Stimulated activated CD8-positive, alpha-beta memory T cell treated with anti-CD3 and anti-CD28 coated beads, Interleukin-7, amount 100 ng/mL, for 48 hours (primary cell): ENCODE measurements around the gene ACOXL.
"Not testable (repeated sequence)": the region's sequence is repeated elsewhere in the genome, so short reads cannot be mapped to it uniquely, and the experiment has no call there.

ENCODE experiments used
- DNase-seq, 2 donors: peaks; one replicate each; pipeline ENCODE4 v3.0.0-alpha.2; 2020; ENCODE audit warnings: low read depth in 1 of 2; ENCODE audit errors: extremely low read depth in 1 of 2

Gene ACOXL

DNA sequence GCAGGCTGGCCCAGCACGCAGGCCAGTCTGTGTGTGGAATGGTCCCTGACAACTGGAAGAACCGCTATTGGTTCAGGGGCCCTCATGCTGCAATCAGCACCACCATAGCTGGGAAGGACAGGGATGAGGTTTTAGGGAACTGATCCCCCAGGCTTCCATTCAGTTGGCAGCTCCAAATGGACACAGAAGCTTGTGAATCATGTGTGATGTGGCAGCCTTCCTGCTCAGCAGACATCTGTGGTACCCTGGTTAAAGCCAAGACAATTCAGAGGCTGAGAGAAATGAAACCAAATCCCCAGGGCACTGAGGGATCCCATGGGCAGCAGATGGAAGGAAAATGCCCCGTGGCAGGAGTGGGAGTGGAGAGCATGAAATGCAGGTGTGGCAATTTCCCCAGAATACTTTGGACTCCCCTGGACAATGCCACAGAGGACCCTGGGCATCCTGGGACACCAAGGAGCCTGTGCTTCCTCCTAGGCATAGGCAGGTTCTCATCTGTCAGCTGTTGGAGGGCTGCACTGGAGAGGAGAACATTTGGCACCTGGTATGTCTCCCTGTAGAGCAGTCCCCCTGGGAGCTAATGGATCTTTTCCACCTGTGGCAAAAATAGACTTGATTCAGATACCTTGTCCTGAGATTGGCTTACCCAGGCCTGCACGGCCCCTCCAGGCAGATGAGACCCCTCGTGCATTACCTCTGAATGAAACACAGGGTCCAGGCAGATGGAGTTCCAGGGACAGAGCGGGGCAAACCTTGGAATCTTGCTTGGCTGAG lies 226.2 kb downstream of the ACOXL start:
- no peak for DNase-seq

- DNase-seq: no peak
These were observed 226.8 kb downstream of the ACOXL start for GRCh38 chr2:110959198-110959597.

DNA sequence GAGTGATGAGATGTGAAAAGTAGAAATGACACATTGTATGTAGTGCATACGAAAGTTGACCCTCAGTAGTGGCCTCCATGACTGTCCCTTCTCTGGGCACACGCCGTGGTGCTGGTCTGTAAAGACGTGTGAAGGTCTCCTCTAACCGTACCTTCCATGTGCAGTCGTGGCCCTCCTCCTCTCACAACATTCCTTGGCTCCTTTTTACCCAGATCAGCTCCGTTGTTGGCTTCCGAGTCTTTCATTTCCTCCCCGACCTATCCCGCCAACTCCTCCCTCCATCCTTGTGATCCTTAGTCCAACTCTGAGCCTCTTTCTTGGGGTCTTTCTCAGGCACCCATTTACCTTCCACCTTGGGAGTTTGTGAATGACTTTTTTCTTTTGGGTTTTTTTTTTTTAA lies 227.9 kb downstream of the ACOXL start:
- no peak for DNase-seq

- no peak for DNase-seq
These were observed 228.6 kb downstream of the ACOXL start for GRCh38 chr2:110960954-110961353.

- not testable (repeated sequence) for DNase-seq
These were observed 229.3 kb downstream of the ACOXL start for GRCh38 chr2:110961643-110962042.

- no peak for DNase-seq
These were observed 237.3 kb downstream of the ACOXL start for GRCh38 chr2:110969696-110970095.

- DNase-seq: no peak
These were observed 237.8 kb downstream of the ACOXL start for GRCh38 chr2:110970201-110970600.

DNA sequence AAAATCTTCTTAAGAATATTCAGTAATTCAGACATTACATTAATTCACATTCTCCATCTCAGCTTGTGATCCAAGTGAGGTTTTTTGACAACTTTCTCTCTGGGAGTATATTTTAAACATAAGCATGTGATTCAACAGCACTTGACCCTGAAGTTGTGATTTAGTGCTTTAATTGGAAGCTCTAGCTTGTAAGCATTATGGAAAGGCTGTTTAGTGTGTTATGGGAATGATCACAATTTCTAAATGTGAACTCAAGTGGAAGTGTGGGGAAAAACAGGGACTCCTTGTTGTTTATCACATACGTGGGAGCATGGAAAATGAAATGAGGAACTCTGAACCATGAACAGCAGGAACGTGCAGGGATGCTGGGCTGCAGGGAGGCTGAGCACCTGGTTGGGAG lies 239.4 kb downstream of the ACOXL start:
- DNase-seq: no peak

DNA sequence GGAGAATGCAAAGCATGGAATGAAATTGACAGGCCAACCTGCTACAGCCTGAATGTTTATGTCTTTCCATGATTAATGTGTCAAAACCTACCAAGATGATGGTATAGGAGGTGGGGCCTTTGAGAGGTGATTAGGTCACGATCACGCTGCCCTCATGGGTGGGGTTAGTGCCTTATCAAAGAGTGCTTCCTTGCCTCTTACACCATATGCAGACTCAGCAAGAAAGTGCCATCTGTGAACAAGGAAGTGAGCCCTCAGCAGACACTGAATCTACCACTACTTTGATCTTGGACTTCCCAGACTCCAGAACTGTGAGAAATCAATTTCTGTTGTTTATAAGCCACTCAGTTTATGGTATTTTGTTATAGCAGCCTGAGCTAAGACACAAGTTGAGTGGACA lies 240.9 kb downstream of the ACOXL start:
- DNase-seq: no peak

DNA sequence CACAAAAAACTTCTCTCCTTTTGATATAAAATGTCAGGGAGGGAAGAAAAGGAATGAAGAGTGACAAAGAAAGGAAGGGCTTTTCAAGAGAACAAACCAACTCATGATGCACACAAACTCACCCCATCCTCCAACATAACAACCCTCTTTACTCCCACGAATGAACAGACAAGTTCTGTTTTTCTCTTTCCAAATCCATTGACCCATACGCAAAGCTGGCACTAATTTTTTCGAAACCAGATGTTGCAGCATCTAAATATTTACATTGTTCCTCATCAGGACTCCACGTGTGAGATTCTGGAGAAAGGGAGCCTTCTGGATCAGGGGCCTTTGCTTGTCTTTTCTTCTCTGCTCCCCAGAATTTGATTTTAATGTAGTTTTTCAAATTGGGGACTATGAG lies 245.0 kb downstream of the ACOXL start:
- DNase-seq: no peak

- no peak for DNase-seq
These were observed 245.8 kb downstream of the ACOXL start for GRCh38 chr2:110978148-110978547.

- no peak for DNase-seq
These were observed 246.5 kb downstream of the ACOXL start for GRCh38 chr2:110978756-110979470.

DNA sequence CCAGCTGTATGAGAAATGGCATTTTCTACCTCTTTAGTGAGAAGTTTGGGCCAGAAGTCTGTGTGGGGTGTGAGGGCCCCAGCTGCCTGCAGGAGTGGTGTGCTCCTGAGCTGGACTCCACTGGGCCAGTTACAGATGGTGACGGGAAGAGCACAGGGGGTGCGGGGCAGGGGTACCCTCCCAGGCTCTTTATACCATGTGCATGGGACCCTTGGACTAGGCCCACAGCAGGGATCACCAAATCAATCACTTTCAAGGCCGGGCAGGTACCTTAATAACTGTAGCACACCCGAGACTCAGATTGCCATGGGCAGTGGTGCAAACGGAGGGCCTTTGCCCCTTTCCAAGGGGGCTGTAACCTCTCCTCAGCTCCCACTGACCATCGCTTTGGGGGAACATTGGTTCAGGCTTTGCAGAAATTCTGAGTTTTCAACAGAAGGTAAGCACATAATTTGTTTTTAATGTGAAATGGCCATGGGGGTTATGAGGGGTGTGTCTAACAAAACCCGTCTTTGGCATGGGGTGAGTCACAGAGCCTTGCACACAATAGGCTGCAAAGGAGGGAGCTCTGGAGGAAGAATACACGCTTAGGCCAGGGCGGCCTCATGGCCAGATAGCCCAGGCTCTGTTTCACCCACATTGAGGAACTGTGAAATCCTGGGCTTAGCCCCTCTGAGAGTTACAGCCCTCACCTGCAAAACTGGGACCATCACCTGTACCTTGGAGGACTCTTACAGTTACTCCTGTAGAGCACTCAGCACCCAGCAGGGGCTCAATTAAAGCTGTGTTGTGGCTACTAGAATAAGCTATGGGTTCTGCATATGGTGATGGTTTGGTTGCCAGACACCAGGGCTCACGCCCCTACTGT lies 247.3 kb downstream of the ACOXL start:
- no peak for DNase-seq

GRCh38 chr2:110980339-110981062 lies 248.1 kb downstream of the ACOXL start:
- DNase-seq: no peak

- DNase-seq: no peak
These were observed 250.8 kb downstream of the ACOXL start for GRCh38 chr2:110983133-110983532.

GRCh38 chr2:110984694-110985490 lies 252.5 kb downstream of the ACOXL start:
- DNase-seq: no peak

GRCh38 chr2:110990440-110990839 lies 258.1 kb downstream of the ACOXL start:
- no peak for DNase-seq

DNA sequence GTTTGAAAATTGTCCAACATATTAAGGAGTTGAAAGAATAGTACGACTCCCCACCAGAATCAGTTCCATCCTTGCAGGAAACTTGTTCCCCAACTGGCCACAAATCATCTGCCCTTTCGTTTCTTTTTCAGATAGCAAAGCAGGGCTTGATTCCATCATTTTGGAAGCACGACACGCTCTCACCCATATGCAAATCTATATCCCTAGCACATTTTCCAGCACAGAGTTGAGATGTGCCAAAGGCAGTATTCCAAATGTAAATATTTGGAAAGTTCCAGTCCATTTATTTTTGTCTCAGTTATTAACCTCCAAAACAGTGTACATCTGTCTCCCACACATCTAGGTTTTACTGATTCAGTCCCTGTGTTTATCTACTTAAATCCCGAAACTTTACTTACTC lies 259.5 kb downstream of the ACOXL start:
- no peak for DNase-seq

DNA sequence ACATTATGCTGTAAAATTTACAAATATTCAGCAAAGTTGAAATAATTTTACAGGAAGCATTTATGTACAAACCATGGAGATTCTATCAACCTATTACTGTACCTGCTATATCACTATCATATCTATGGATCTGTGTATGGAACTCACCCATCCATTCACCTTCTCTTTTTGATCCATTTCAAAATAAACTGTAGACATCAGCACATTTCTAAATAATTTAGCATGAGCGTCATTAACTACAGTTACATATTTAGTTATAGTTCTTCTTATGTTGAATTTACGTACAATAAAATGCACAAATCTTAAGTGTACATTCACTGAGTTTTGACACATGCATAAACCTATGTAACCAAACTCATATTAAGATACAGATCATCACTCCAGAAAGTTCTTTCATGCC lies 260.5 kb downstream of the ACOXL start:
- no peak for DNase-seq
